Activated T-cell treated with anti-CD3 and anti-CD28 coated beads, Interleukin-2, amount 50 U/mL, for 4 hours (primary cell): ENCODE measurements around the gene PUS3. TPM values are rescaled to one million over a fixed set of nuclear protein-coding genes. Genes with fewer than 3 reads are reported as not detected.
A peak's percentile ranks its signal among the peaks of the same experiment; 100 is the strongest.

Source experiments
- ATAC-seq, 2 donors: fragments of 200-7000 bp; cut with Tn5 transposase; one replicate each; pipeline ENCODE4 v1.10.0; 2021
- DNase-seq: peaks from one replicate; pipeline ENCODE4 v3.0.0-alpha.2; 2020
- H3K27me3 Mint-ChIP-seq: one replicate; pipeline ENCODE4 v1.8.0; 2021; ENCODE audit warnings: low read depth, mixed read lengths
- H3K36me3 Mint-ChIP-seq: one replicate; pipeline ENCODE4 v1.8.0; 2022; ENCODE audit warnings: mixed read lengths; ENCODE audit not compliant: insufficient read depth
- H3K4me1 Mint-ChIP-seq: one replicate; pipeline ENCODE4 v1.8.0; 2021; ENCODE audit warnings: low read depth, mixed read lengths
- H3K4me3 Mint-ChIP-seq: one replicate; pipeline ENCODE4 v1.8.0; 2021; ENCODE audit warnings: mild to moderate bottlenecking, moderate library complexity, mixed read lengths
- H3K9me3 Mint-ChIP-seq: one replicate; pipeline ENCODE4 v1.8.0; 2021; ENCODE audit warnings: mixed read lengths
- total RNA-seq, 3 donors: library from RNA; stranded (reverse); gene quantifications; one replicate each; pipeline ENCODE4 v1.2.1, GENCODE V29; 2021

Gene PUS3
- total RNA-seq, result 10 to 100 TPM; 22.3 to 30.5 (median 28.4) TPM

- ATAC-seq (peak; percentile 87 to 94), DNase-seq (peak; percentile 83)
- H3K4me1 Mint-ChIP-seq, result peaks cover 32% of the 10 kb centered on the region
- peaks cover 14% of the 10 kb centered on the region for H3K36me3 Mint-ChIP-seq
- peak within 1 kb of the TSS; percentile 98 for H3K4me3 Mint-ChIP-seq
- no peaks in the 10 kb centered on the region for H3K9me3 Mint-ChIP-seq
- peaks cover 36% of the 10 kb centered on the region for H3K27me3 Mint-ChIP-seq
Measured at GRCh38 chr11:125902927-125903710, at the start of gene PUS3. Gene PUS3 (minus strand): TSS chr11:125903206. CDS start chr11:125896284, 6,922 bp downstream.

- Mint-ChIP-seq H3K4me1 (peaks cover under 1% of the 10 kb centered on the region), H3K27me3 (peaks cover 10% of the 10 kb centered on the region), H3K9me3 (no peaks in the 10 kb centered on the region), H3K4me3 (no peak overlapping the region), H3K36me3 (no peaks in the 10 kb centered on the region)
- ATAC-seq, result no peak
- no peak for DNase-seq
Measured at GRCh38 chr11:125952559-125952958, 49.6 kb upstream of the PUS3 start.

GRCh38 chr11:125951731-125952130 is 48.7 kb upstream of the PUS3 start:
- Mint-ChIP-seq H3K4me1 (no peaks in the 10 kb centered on the region), H3K27me3 (peaks cover 10% of the 10 kb centered on the region), H3K36me3 (no peaks in the 10 kb centered on the region), H3K4me3 (no peak overlapping the region), H3K9me3 (no peaks in the 10 kb centered on the region)
- ATAC-seq, result no peak
- no peak for DNase-seq

GRCh38 chr11:125950696-125951651 is 48.0 kb upstream of the PUS3 start:
- H3K27me3 Mint-ChIP-seq, result peaks cover 10% of the 10 kb centered on the region
- DNase-seq (no peak), ATAC-seq (no peak)
- no peaks in the 10 kb centered on the region for H3K9me3 Mint-ChIP-seq
- no peak overlapping the region for H3K4me3 Mint-ChIP-seq
- no peaks in the 10 kb centered on the region for H3K4me1 Mint-ChIP-seq
- H3K36me3 Mint-ChIP-seq, result no peaks in the 10 kb centered on the region

- ATAC-seq (no peak), DNase-seq (no peak)
- H3K27me3 Mint-ChIP-seq, result peaks cover 10% of the 10 kb centered on the region
- no peaks in the 10 kb centered on the region for H3K4me1 Mint-ChIP-seq
- no peaks in the 10 kb centered on the region for H3K36me3 Mint-ChIP-seq
- no peak overlapping the region for H3K4me3 Mint-ChIP-seq
- H3K9me3 Mint-ChIP-seq, result no peaks in the 10 kb centered on the region
Measured at GRCh38 chr11:125950178-125950490, 47.1 kb upstream of the PUS3 start.

- no peaks in the 10 kb centered on the region for H3K9me3 Mint-ChIP-seq
- no peak overlapping the region for H3K4me3 Mint-ChIP-seq
- no peaks in the 10 kb centered on the region for H3K36me3 Mint-ChIP-seq
- no peaks in the 10 kb centered on the region for H3K4me1 Mint-ChIP-seq
- ATAC-seq (no peak), DNase-seq (no peak)
- peaks cover 10% of the 10 kb centered on the region for H3K27me3 Mint-ChIP-seq
Measured at GRCh38 chr11:125949271-125950177, 46.5 kb upstream of the PUS3 start.

- Mint-ChIP-seq H3K27me3 (peaks cover 10% of the 10 kb centered on the region), H3K4me1 (no peaks in the 10 kb centered on the region), H3K9me3 (no peaks in the 10 kb centered on the region), H3K36me3 (no peaks in the 10 kb centered on the region), H3K4me3 (no peak overlapping the region)
- ATAC-seq, result peak in 1 of 2 donors; percentile 11
- DNase-seq, result no peak
Measured at GRCh38 chr11:125948278-125949051, 45.5 kb upstream of the PUS3 start.

- Mint-ChIP-seq H3K4me1 (no peaks in the 10 kb centered on the region), H3K9me3 (no peaks in the 10 kb centered on the region), H3K27me3 (peaks cover 10% of the 10 kb centered on the region), H3K4me3 (no peak overlapping the region), H3K36me3 (no peaks in the 10 kb centered on the region)
- DNase-seq, result no peak
- no peak for ATAC-seq
Measured at GRCh38 chr11:125947419-125948277, 44.6 kb upstream of the PUS3 start.

GRCh38 chr11:125946712-125947418 is 43.9 kb upstream of the PUS3 start:
- DNase-seq, result no peak
- Mint-ChIP-seq H3K9me3 (no peaks in the 10 kb centered on the region), H3K27me3 (peaks cover 10% of the 10 kb centered on the region), H3K4me1 (peaks cover 4% of the 10 kb centered on the region), H3K36me3 (no peaks in the 10 kb centered on the region), H3K4me3 (no peak overlapping the region)
- no peak for ATAC-seq

- DNase-seq (no peak), ATAC-seq (no peak)
- Mint-ChIP-seq H3K9me3 (no peaks in the 10 kb centered on the region), H3K27me3 (peaks cover 7% of the 10 kb centered on the region), H3K4me3 (no peak within 1 kb of the TSS), H3K36me3 (no peaks in the 10 kb centered on the region), H3K4me1 (peaks cover 4% of the 10 kb centered on the region)
Measured at GRCh38 chr11:125945797-125946520, 43.0 kb upstream of the PUS3 start, which contains the start of gene VSIG10L2. Gene VSIG10L2 (plus strand): TSS chr11:125946044. CDS start chr11:125946056, 12 bp downstream.

- H3K4me1 Mint-ChIP-seq, result peaks cover 4% of the 10 kb centered on the region
- ATAC-seq (no peak), DNase-seq (no peak)
- peaks cover 4% of the 10 kb centered on the region for H3K27me3 Mint-ChIP-seq
- H3K36me3 Mint-ChIP-seq, result no peaks in the 10 kb centered on the region
- H3K4me3 Mint-ChIP-seq, result no peak overlapping the region
- no peaks in the 10 kb centered on the region for H3K9me3 Mint-ChIP-seq
Measured at GRCh38 chr11:125945011-125945796, 42.2 kb upstream of the PUS3 start.
